Neural cell (in vitro differentiated cells): ENCODE measurements around the gene APPBP2. TPM values are rescaled to one million over a fixed set of nuclear protein-coding genes. Genes with fewer than 3 reads are reported as not detected.

Experiments used
- H2AFZ ChIP-seq: fragments of 200-600, 300-800 bp; sonication (generic), shearing (Covaris generic); 2 replicates; pipeline ENCODE4 v1.6.0; 2014; ENCODE audit warnings: low read depth, mild to moderate bottlenecking, antibody characterized with exemption, low read length, moderate library complexity
- H3F3A ChIP-seq: fragments of 200-600 bp; shearing (Covaris generic); 2 replicates; pipeline ENCODE4 v1.6.1; 2016; ENCODE audit warnings: mild to moderate bottlenecking, moderate library complexity, mixed read lengths, antibody characterized with exemption, low read length; ENCODE audit not compliant: insufficient read depth, poor library complexity, severe bottlenecking
- H3K27ac ChIP-seq: fragments of 200-600, 300-800 bp; sonication (generic), shearing (Covaris generic); 2 replicates; pipeline ENCODE4 v1.5.1; 2014; ENCODE audit warnings: mild to moderate bottlenecking, low read length, moderate library complexity
- H3K27me3 ChIP-seq: fragments of 300-800, 200-600 bp; sonication (generic), shearing (Covaris generic); 2 replicates; pipeline ENCODE4 v1.6.0; 2014; ENCODE audit warnings: mild to moderate bottlenecking, low read depth, low read length, moderate library complexity; ENCODE audit not compliant: insufficient read depth
- H3K36me3 ChIP-seq: fragments of 300-800, 200-600 bp; sonication (generic), shearing (Covaris generic); 2 replicates; pipeline ENCODE4 v1.5.1; 2014; ENCODE audit warnings: mild to moderate bottlenecking, antibody characterized with exemption, low read length, moderate library complexity; ENCODE audit not compliant: insufficient read depth
- H3K4me2 ChIP-seq: fragments of 300-800, 200-600 bp; sonication (generic), shearing (Covaris generic); 2 replicates; pipeline ENCODE4 v1.6.0; 2014; ENCODE audit warnings: mild to moderate bottlenecking, low read length
- H3K4me3 ChIP-seq: fragments of 300-800, 200-600 bp; sonication (generic), shearing (Covaris generic); 2 replicates; pipeline ENCODE4 v1.5.1; 2014; ENCODE audit warnings: mild to moderate bottlenecking, low read length, moderate library complexity
- H3K79me2 ChIP-seq: fragments of 200-600 bp; shearing (Covaris generic); replicated peaks from 2 replicates; pipeline ENCODE4 v1.6.0; 2014; ENCODE audit warnings: mild to moderate bottlenecking, low read length, moderate library complexity; ENCODE audit not compliant: insufficient read depth
- H3K9ac ChIP-seq: fragments of 300-800, 200-600 bp; sonication (generic), shearing (Covaris generic); 2 replicates; pipeline ENCODE4 v1.6.1; 2016; ENCODE audit warnings: mild to moderate bottlenecking, low read length, mixed read lengths
- H3K9me2 ChIP-seq: fragments of 200-600 bp; shearing (Covaris generic); 2 replicates; pipeline ENCODE4 v1.6.1; 2016; ENCODE audit warnings: mild to moderate bottlenecking, low read length, mixed read lengths; ENCODE audit not compliant: insufficient read depth
- H3K9me3 ChIP-seq: fragments of 200-600, 300-800 bp; sonication (generic), shearing (Covaris generic); 2 replicates; pipeline ENCODE4 v1.6.1; 2016; ENCODE audit warnings: mild to moderate bottlenecking, mixed run types, low read length, moderate library complexity, mixed read lengths
- H4K20me1 ChIP-seq: fragments of 200-600 bp; shearing (Covaris generic); 2 replicates; pipeline ENCODE4 v1.6.1; 2016; ENCODE audit warnings: mild to moderate bottlenecking, mixed run types; ENCODE audit not compliant: insufficient read depth
- CTCF ChIP-seq: fragments of 450-650 bp; IDR thresholded peaks from 2 replicates; pipeline ENCODE4 v1.5.1; 2014; ENCODE audit warnings: antibody characterized with exemption, mild to moderate bottlenecking, moderate library complexity; ENCODE audit not compliant: poor library complexity, severe bottlenecking
- EP300 ChIP-seq: fragments of 450-650 bp; conservative IDR thresholded peaks from 2 replicates; pipeline ENCODE4 v1.6.1; 2014; ENCODE audit warnings: antibody characterized with exemption, mild to moderate bottlenecking, moderate library complexity; ENCODE audit not compliant: poor library complexity, severe bottlenecking
- EZH2 ChIP-seq: fragments of 200-600, 300-800 bp; shearing (Covaris generic), sonication (generic); IDR thresholded peaks from 2 replicates; pipeline ENCODE4 v1.6.1; 2014; ENCODE audit warnings: antibody characterized with exemption, low read length, borderline replicate concordance, mild to moderate bottlenecking; ENCODE audit not compliant: insufficient read depth, poor library complexity, severe bottlenecking
- MXI1 ChIP-seq: fragments of 450-650 bp; conservative IDR thresholded peaks from 2 replicates; pipeline ENCODE4 v1.6.1; 2014; ENCODE audit warnings: antibody characterized with exemption, mild to moderate bottlenecking; ENCODE audit not compliant: poor library complexity, severe bottlenecking
- POLR2AphosphoS5 ChIP-seq: IDR thresholded peaks from 2 replicates; pipeline ENCODE4 v1.6.1; 2012
- RAD21 ChIP-seq: fragments of 450-650 bp; conservative IDR thresholded peaks from 2 replicates; pipeline ENCODE4 v1.6.1; 2014; ENCODE audit warnings: antibody characterized with exemption, mild to moderate bottlenecking, moderate library complexity
- REST ChIP-seq: IDR thresholded peaks from 2 replicates; pipeline ENCODE4 v1.6.1; 2012; ENCODE audit warnings: borderline replicate concordance
- SMC3 ChIP-seq: fragments of 450-650 bp; conservative IDR thresholded peaks from 2 replicates; pipeline ENCODE4 v1.6.1; 2014; ENCODE audit warnings: antibody characterized with exemption, mild to moderate bottlenecking, moderate library complexity; ENCODE audit not compliant: poor library complexity
- TAF1 ChIP-seq: IDR thresholded peaks from 2 replicates; pipeline ENCODE4 v1.6.1; 2012; ENCODE audit warnings: low read depth
- polyA plus RNA-seq: library from polyadenylated mRNA; depleted of rRNA; stranded (reverse); fragments of >200 nt; gene quantifications from 2 replicates; pipeline ENCODE4 v1.2.3, GENCODE V29; 2014

The APPBP2 gene
- polyA plus RNA-seq, 1 donor from 2014 or later = 40.4 TPM

- no peaks in the 10 kb centered on the region for H3K79me2 ChIP-seq
- no peak within 1 kb of the TSS for H3K9ac ChIP-seq
- no peaks in the 10 kb centered on the region for H3F3A ChIP-seq
- H3K27ac ChIP-seq = no peak within 1 kb of the TSS
- TF ChIP-seq SMC3 = no peak
- no peak for TF ChIP-seq MXI1
- TF ChIP-seq TAF1 = no peak
- no peak for TF ChIP-seq EZH2
- TF ChIP-seq POLR2AphosphoS5 = no peak
- no peak for TF ChIP-seq EP300
- TF ChIP-seq RAD21 = no peak
- no peak for TF ChIP-seq CTCF
- TF ChIP-seq REST = no peak
- H3K36me3 ChIP-seq = no peaks in the 10 kb centered on the region
- H3K9me3 ChIP-seq = no peaks in the 10 kb centered on the region
- H3K4me3 ChIP-seq = peak within 1 kb of the TSS; percentile 51
- no peaks in the 10 kb centered on the region for H3K9me2 ChIP-seq
- H3K4me2 ChIP-seq = no peak within 1 kb of the TSS
- peaks cover 12% of the 10 kb centered on the region for H3K27me3 ChIP-seq
- no peaks in the 10 kb centered on the region for H4K20me1 ChIP-seq
- no peak within 1 kb of the TSS for H2AFZ ChIP-seq
Observed at GRCh38 chr17:60422162-60422665, 103.8 kb downstream of the APPBP2 start, which contains the start of gene CHCT1. Gene CHCT1 (plus strand): TSS chr17:60422489. CDS start chr17:60422593, 104 bp downstream.

GRCh38 chr17:60421273-60422161 lies 104.5 kb downstream of the APPBP2 start:
- Histone ChIP-seq H3K9ac (no peak overlapping the region), H3K27ac (no peak overlapping the region)

More at GRCh38 chr17:60421273-60422161, 104.5 kb downstream of the APPBP2 start:
- Histone ChIP-seq H2AFZ (no peak overlapping the region), H3F3A (no peaks in the 10 kb centered on the region), H3K9me2 (no peaks in the 10 kb centered on the region), H4K20me1 (no peaks in the 10 kb centered on the region), H3K4me2 (no peak overlapping the region), H3K79me2 (no peaks in the 10 kb centered on the region), H3K36me3 (no peaks in the 10 kb centered on the region), H3K4me3 (peak overlapping the region; percentile 51), H3K27me3 (peaks cover 12% of the 10 kb centered on the region), H3K9me3 (no peaks in the 10 kb centered on the region)
- TF ChIP-seq EZH2 (no peak), SMC3 (peak; percentile 36), RAD21 (peak; percentile 35), POLR2AphosphoS5 (no peak), REST (no peak), CTCF (peak; percentile 70)
